Muscle of leg (tissue), 11 donors: ENCODE data around the gene RAB11FIP4. TPM values are rescaled to one million over a fixed set of nuclear protein-coding genes. Genes with fewer than 3 reads are reported as not detected.
A peak's percentile ranks its signal among the peaks of the same experiment; 100 is the strongest.

Experiments
- DNase-seq: peaks from one replicate; pipeline ENCODE4 v3.0.0; 2013
- H3K27ac ChIP-seq: one replicate; pipeline ENCODE4 v1.5.1; 2013; ENCODE audit warnings: mild to moderate bottlenecking, low read length, control low read depth
- H3K27me3 ChIP-seq: one replicate; pipeline ENCODE4 v1.6.1; 2013; ENCODE audit warnings: low read length; ENCODE audit not compliant: control insufficient read depth, insufficient read depth
- H3K36me3 ChIP-seq: one replicate; pipeline ENCODE4 v1.6.1; 2013; ENCODE audit warnings: low read length; ENCODE audit not compliant: control insufficient read depth, insufficient read depth
- H3K4me1 ChIP-seq: one replicate; pipeline ENCODE4 v1.6.1; 2013; ENCODE audit warnings: low read length; ENCODE audit not compliant: control insufficient read depth, insufficient read depth
- H3K4me3 ChIP-seq: one replicate; pipeline ENCODE4 v1.5.1; 2013; ENCODE audit warnings: low read length, control low read depth
- H3K9me3 ChIP-seq: replicated peaks from 2 replicates; pipeline ENCODE4 v1.6.1; 2013; ENCODE audit warnings: low read depth, low read length; ENCODE audit not compliant: control insufficient read depth
- WGBS: methylation state at CpG from one replicate; pipeline ENCODE4 v1.1.5; 2013; ENCODE audit warnings: missing lambda C conversion rate; ENCODE audit not compliant: insufficient coverage; 5-methylcytosine and 5-hydroxymethylcytosine counted together
- polyA plus RNA-seq, 8 donors: library from polyadenylated mRNA; unstranded; fragments of 120-200 nt; gene quantifications; one replicate each; pipeline versions ENCODE4 v1.2.1 to v1.2.3, GENCODE V29; 2013; ENCODE audit warnings: inconsistent platforms in 1 of 8, low replicate concordance in 1 of 8; ENCODE audit not compliant: insufficient read length in 8 of 8, insufficient read depth in 1 of 8
- total RNA-seq: library from RNA; stranded (reverse); fragments of 120-200 nt; gene quantifications from one replicate; pipeline ENCODE4 v1.2.4, GENCODE V29; 2013

RAB11FIP4 gene
- total and polyA plus RNA-seq, 9 donors: 0.28 to 1.6 (median 0.89) TPM

DNA sequence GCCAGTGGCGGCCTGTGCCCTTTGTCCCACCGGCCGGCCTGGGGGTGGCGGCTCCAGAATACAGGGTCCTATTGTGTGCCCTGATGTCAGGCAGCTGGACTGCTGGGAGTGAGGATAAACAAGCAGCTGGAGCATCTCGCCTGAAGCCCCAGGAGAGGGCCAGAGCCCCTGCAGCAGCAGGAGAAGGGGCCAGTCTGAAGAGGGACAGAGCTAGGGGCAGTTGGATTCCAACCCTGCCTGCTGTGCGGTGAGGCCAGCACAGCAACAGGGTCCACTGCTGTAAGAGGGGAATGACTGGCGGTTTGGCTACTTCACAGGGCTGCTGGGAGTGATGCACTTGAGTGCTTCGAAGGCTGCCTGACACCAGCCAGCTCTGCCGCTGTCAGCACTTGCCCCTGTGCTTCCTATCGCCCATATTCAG, 25.0 kb downstream of the RAB11FIP4 start:
- no peak for DNase-seq
- no peaks in the 10 kb centered on the region for H3K9me3 ChIP-seq
- 32% methylated on average over 10 of the region's 10 CpGs for WGBS

DNA sequence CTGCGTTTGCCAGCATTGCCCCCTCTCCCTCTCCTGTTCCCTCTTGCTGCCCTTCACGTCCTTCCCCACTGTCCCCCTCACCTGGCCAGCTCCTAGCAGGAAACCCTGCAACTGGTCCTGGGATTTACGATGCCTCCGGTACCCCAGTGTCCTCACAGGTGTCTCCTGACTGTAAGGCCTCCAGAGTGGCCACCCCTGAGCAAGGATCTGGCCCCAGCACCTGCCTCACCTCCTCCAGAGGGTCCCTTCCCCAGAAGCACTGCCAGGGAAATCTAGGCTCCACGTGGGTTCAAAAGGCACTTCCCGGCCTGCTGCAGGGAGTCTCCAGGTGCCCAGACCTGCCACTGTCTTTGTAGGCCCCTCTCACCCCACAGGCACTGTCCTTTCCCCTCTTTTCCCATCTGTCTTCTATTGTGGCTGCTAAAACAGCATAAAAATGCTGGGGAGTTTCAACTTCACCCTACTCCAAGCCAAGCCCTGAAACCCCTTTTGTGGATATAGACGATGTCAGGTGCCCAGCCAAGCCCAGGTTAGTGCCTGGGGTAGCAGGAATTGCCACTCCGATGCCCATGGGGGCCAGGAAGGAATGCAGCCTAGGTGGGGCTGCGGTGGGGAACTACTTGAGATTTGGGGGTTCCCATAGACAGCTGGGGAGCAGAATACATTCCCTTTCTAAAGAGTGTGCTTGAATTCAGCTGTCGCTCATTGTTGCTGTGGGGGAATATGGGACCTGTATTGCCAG, 25.7 kb downstream of the RAB11FIP4 start:
- H3K9me3 ChIP-seq: no peaks in the 10 kb centered on the region
- 61% methylated on average over 10 of the region's 10 CpGs for WGBS
- no peak for DNase-seq
- no peaks in the 10 kb centered on the region for H3K36me3 ChIP-seq
- no peak overlapping the region for H3K27ac ChIP-seq
- peaks cover 30% of the 10 kb centered on the region for H3K4me1 ChIP-seq
- no peaks in the 10 kb centered on the region for H3K27me3 ChIP-seq
- H3K4me3 ChIP-seq: no peak overlapping the region

More for the DNA sequence above, 25.0 kb downstream of the RAB11FIP4 start:
- H3K4me1 ChIP-seq: peaks cover 30% of the 10 kb centered on the region
- H3K27me3 ChIP-seq: no peaks in the 10 kb centered on the region
- H3K4me3 ChIP-seq: no peak overlapping the region
- no peak overlapping the region for H3K27ac ChIP-seq
- no peaks in the 10 kb centered on the region for H3K36me3 ChIP-seq

DNA sequence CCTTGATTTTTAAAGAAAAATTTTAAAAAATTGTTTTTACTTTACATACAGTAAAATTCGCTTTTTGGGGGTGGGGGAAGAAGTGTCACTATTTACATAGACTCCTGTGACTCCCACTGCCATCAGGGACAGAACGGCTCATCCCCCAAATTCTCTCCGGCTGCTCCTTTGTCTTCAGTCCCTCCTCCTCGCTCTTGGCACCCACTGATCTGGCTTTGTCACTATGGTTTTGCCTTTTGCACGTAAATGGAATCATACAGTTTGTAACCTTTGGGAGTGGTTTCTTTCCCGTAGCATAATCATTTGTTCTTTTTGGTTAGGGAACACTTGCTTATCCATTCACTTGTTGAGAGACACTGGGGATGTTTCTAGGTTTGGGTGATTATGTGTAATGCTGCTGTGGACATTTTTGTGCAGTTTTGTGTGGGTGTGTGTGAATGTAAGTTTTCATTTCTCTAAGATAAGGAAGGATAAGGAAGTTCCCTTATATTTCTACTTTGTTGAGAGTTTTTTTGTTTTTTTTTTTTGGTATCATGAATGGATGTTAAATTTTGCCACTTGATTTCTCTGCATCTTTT, 27.4 kb downstream of the RAB11FIP4 start:
- DNase-seq: no peak
- H3K4me1 ChIP-seq: peaks cover 20% of the 10 kb centered on the region
- no peaks in the 10 kb centered on the region for H3K27me3 ChIP-seq
- H3K36me3 ChIP-seq: no peaks in the 10 kb centered on the region
- no CpG with 5 or more reads among the region's 6 CpGs for WGBS
- H3K27ac ChIP-seq: no peak overlapping the region
- peaks cover 3% of the 10 kb centered on the region for H3K9me3 ChIP-seq
- H3K4me3 ChIP-seq: no peak overlapping the region

DNA sequence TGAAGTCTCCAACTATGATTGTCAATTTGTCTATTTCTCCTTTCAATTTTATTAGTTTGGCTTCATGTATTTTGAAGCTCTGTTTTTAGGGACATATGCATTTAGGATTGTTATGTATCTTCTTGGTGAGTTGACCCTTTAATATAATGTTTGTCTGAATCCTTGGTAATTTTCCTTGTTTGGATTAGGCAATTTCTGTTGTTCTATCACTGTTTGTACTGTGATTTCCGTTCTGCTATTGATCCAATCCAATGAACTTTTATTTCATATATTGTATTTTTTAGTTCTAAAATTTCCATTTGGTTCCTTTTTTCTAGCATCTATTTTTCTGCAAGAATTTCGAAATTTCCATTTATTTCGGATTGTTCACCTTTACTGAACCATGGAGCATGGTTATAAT, 31.0 kb downstream of the RAB11FIP4 start:
- no peak overlapping the region for H3K4me3 ChIP-seq
- DNase-seq: no peak
- no peaks in the 10 kb centered on the region for H3K36me3 ChIP-seq
- no peak overlapping the region for H3K27ac ChIP-seq
- H3K4me1 ChIP-seq: peaks cover 15% of the 10 kb centered on the region
- no peaks in the 10 kb centered on the region for H3K27me3 ChIP-seq
- H3K9me3 ChIP-seq: peaks cover 3% of the 10 kb centered on the region
- WGBS: no CpG with 5 or more reads among the region's 3 CpGs

DNA sequence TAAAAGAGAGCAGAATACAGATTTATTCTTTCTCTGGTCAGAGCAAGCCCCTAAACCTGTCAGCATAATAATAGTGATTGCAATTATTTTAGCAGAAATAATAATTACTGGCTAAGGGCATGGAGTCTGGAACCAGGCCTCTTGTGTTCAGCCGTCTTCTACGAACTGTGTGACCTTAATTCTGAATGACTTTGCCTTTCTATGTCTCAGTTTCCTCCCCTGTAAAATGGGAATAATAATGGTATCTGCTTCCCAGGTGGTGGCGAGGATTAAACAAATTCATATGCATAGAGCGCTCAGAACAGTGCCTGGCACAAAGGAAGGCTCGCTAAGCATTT, 33.4 kb downstream of the RAB11FIP4 start:
- H3K27ac ChIP-seq: no peak overlapping the region
- WGBS: 19% methylated on average over 3 of the region's 5 CpGs
- DNase-seq: no peak
- peaks cover under 1% of the 10 kb centered on the region for H3K27me3 ChIP-seq
- H3K4me1 ChIP-seq: peaks cover 25% of the 10 kb centered on the region
- H3K4me3 ChIP-seq: no peak overlapping the region
- H3K9me3 ChIP-seq: peaks cover 3% of the 10 kb centered on the region
- no peaks in the 10 kb centered on the region for H3K36me3 ChIP-seq

DNA sequence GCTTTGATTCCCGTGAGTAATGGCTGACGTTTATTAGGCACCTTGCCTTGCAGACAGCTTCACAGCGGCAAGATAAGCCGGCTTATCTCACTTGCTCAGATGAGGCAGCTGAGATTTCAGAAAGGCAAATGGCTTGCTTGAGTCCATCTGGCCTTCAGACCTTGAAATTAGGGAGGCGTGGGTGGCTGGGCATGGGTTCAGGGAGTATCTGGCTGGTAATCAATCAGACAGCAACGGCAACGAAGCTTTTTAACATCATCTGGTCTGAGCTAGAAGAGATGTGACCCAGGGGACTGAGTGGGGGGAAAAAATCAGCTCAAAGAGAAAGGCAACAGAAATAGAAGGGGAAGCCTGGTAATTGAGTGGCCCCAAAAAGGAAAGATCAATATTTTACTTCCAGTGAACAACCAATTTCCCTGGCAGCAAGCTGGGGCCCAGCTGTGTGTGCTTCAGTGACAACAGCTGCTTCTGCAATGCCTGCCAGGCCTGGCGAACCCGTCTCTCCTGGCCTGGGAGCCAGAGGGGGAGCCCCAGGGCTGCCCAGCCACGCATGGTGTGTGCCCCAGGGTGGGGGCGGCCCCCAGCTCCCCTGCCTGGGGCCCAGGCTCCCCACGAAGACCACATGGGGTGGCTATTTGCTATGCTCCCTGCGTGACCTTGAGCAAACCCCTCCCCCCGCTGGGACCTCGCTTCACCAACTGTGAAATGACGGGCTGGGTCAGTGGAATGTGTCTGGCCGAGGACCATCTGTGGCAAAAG, 34.0 kb downstream of the RAB11FIP4 start:
- Histone ChIP-seq H3K36me3 (no peaks in the 10 kb centered on the region), H3K9me3 (peaks cover 3% of the 10 kb centered on the region), H3K4me1 (peaks cover 25% of the 10 kb centered on the region), H3K4me3 (no peak overlapping the region), H3K27me3 (peaks cover 3% of the 10 kb centered on the region), H3K27ac (peak overlapping the region; percentile 20)
- WGBS: 10% methylated on average over 12 of the region's 17 CpGs
- peak; percentile 75 for DNase-seq

DNA sequence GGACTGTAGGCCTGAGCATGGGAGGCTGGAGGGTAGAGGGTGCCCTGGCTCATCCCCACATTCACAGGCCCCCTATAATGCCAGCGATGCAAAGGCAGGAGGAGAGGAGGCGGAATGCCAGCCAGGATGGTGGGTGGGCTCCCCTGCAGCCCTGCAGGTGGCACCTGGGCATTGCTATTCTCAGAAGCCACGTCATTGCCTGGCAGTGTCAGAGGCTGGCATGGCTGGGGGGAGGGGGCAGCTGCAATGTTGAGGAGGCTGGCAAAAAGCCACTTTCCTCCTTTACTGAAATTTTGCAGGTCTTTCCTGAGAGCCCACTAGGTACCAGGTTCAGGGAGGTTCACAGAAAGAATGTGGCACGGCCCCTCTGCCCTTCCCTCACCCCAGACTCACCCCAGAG, 36.2 kb downstream of the RAB11FIP4 start:
- 83% methylated on average over 2 of the region's 4 CpGs for WGBS
- peaks cover 21% of the 10 kb centered on the region for H3K27me3 ChIP-seq
- DNase-seq: no peak
- H3K4me3 ChIP-seq: no peak overlapping the region
- H3K36me3 ChIP-seq: no peaks in the 10 kb centered on the region
- H3K9me3 ChIP-seq: peaks cover 3% of the 10 kb centered on the region
- no peak overlapping the region for H3K27ac ChIP-seq
- peaks cover 25% of the 10 kb centered on the region for H3K4me1 ChIP-seq

DNA sequence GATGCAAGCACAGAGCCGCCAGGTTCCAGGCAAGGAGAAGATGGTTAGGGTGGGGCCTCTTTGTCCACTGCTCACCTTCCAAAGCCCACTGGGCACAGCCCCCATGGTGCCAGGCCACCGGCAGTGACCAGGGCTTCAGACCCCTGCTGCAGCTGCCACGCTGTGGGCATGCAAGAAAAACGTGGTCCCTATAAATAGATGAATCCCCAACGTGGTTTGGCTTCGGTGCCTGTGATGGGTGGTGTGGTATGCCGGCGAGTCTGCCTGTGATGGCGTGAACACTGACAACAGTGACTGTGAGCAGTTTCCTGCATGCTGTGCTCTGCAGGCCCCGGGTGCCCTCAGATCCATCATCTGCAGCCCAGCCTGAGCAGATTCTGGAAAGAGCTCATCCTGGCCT, 36.6 kb downstream of the RAB11FIP4 start:
- Histone ChIP-seq H3K27me3 (peaks cover 21% of the 10 kb centered on the region), H3K9me3 (peaks cover 2% of the 10 kb centered on the region), H3K4me3 (no peak overlapping the region), H3K4me1 (peaks cover 25% of the 10 kb centered on the region), H3K27ac (no peak overlapping the region), H3K36me3 (no peaks in the 10 kb centered on the region)
- DNase-seq: no peak
- 64% methylated on average over 7 of the region's 10 CpGs for WGBS

DNA sequence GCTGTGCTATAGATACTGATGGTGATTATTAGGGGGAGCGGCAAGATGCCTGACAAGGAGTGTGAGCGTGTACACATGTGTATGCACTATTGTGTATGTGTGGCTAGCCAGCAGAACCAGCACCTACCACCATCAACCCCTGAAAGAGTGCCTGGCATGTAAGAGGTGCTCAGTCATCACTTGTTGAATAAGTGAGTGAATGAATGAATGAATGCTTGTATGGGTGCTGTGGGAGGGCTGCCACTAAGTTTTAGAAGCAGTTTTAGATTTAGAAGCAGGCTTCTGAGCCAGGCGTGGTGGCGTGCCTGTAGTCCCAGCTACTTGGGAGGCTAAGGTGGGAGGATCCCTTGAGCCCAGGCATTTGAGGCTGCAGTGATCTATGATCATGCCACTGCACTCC, 37.0 kb downstream of the RAB11FIP4 start:
- 81% methylated on average over 2 of the region's 4 CpGs for WGBS

DNA sequence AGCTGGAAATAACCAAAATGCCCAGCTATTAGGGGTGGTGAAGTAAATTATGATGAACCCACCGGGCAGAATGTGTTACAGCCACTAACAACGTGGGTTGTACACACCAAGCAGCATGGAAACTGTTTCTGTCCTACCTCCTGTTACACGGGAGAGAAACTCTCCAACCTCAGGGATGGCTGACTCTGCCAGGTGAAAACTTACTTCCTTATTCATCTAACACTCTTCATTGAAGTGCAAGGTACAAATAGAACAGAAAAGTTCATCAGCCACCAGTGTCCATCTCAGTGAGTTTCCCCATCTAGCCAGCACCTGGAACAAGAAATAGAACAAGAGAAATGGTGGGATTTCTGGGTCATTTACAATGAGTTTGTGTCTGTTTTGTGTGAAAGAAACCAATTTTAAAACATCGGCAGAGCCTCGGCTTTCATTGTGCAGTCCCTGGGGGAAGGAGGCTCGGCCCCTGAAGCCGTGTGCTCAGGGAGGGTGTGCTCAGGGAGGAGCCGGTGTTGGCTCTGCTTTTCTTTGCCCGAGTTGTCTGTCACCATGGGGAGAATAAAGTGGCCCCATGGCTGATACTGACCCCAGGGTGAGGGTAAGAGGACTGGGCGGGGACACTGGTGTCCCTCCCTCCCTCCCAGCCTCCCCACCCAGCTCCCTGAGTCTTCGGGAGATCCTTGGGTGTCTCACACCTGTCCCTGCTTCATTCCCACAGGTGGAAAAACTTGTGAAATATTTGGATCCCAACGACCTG, 39.8 kb downstream of the RAB11FIP4 start:
- no peak overlapping the region for H3K27ac ChIP-seq
- peaks cover 21% of the 10 kb centered on the region for H3K27me3 ChIP-seq
- no peak overlapping the region for H3K4me3 ChIP-seq
- no peak for DNase-seq
- H3K9me3 ChIP-seq: no peaks in the 10 kb centered on the region
- no peaks in the 10 kb centered on the region for H3K36me3 ChIP-seq
- 31% methylated on average over 6 of the region's 12 CpGs for WGBS
- H3K4me1 ChIP-seq: peaks cover 21% of the 10 kb centered on the region

More for the DNA sequence above, 37.0 kb downstream of the RAB11FIP4 start:
- no peak for DNase-seq
- no peak overlapping the region for H3K27ac ChIP-seq
- H3K4me1 ChIP-seq: peaks cover 25% of the 10 kb centered on the region
- H3K4me3 ChIP-seq: no peak overlapping the region
- peaks cover 21% of the 10 kb centered on the region for H3K27me3 ChIP-seq
- no peaks in the 10 kb centered on the region for H3K9me3 ChIP-seq
- H3K36me3 ChIP-seq: no peaks in the 10 kb centered on the region
